ENCODE data around the gene DDRGK1.

Gene DDRGK1

DNA sequence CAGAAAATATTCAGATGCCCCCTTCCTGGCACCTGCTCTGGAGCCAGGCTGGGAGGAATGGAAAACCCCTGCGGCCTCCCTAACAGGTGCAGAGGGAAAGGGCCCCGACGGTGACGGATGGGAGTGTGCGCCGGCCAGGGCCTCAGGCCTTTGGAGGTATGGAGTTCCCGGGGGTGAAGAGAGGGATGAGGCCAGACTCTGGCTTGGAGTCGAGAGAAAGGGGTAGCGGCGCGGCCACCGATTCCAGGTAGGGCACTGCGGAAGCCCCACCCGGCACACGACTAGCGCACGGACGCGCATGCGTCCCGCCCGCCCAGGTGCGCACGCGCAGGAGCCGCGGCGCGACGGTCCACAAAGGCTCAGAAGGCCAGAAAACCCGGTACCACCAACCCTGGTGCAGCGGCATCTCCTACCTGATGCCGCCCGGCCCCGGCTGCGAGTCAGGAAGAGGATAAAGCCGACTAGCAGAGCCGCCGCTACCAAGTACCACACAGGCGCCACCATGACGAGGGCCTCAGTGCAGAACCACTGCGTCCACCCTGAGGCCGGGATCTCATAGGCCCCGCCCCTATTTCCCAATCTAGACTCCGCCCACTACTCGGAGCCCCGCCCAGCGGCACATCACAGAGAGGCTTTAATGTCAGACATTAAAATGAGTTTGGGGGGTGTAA is at the start of gene DDRGK1:
Gene DDRGK1, minus strand, starts transcription at position 559 of the 671 bp plus-strand sequence. Its CDS starts 55 bp downstream, at position 504.
- DNase-seq (ENCODE audit: low read depth), result peak; percentile 54

DNA sequence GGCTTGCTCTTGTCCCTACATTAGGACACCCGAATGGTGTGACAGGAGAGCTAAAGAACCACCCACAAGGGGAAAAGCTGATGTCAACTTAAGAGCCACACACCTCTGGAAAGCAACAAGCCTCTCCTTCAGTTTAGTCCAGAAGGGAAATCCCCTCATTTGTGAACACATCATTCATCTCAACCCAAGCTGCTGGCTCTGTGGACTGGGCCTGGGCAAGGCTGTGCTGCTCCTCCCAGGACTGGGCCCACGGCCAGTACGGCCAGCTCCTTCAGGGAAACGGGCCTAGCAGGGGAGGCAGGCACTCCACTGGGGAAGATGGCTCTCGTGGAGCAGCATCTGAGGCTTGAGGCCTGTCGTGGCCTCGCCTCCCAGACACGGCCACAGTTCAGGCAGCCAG is 47.3 kb upstream of the DDRGK1 start:
- no peak for DNase-seq (ENCODE audit: low read depth)

DNA sequence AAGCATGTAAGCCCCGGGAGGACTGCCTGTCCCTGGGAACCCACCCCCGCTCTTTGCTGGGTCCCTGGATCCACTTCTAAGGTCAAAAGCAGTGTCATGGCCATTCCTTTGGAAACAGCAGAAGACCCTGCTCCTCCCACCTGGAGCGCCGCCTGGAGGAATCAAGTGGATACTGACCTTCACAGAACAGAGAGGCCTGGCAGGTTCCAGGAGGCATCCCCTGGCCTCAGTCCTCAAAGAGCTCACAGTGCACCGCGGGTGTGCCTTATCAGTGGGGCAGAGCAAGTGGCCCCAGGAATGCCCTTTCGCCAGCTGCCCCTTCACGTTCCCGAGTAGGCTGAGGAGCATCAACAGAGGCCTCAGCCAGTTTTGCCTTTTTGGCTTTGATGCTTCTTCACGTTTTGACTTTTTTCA is 45.6 kb upstream of the DDRGK1 start:
- DNase-seq (ENCODE audit: low read depth), result no peak

DNA sequence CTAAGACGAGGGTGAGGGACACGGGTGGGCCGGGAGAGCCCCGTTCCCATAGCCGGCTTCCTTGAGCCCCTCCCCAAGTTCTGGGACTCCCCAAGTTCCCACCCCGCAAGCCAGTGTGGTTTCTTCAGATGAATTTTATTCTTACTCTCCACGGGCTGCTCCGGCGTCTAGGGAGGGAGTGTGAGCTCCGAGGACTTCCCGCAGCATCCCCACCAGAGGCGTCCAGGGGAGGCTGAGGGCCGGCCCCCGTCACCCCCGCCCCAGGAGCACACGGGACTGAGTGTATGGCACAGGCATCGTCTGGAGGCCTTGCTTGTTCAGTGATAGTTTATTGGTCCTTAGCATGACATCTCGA is 44.5 kb upstream of the DDRGK1 start:
- no peak for DNase-seq (ENCODE audit: low read depth)

DNA sequence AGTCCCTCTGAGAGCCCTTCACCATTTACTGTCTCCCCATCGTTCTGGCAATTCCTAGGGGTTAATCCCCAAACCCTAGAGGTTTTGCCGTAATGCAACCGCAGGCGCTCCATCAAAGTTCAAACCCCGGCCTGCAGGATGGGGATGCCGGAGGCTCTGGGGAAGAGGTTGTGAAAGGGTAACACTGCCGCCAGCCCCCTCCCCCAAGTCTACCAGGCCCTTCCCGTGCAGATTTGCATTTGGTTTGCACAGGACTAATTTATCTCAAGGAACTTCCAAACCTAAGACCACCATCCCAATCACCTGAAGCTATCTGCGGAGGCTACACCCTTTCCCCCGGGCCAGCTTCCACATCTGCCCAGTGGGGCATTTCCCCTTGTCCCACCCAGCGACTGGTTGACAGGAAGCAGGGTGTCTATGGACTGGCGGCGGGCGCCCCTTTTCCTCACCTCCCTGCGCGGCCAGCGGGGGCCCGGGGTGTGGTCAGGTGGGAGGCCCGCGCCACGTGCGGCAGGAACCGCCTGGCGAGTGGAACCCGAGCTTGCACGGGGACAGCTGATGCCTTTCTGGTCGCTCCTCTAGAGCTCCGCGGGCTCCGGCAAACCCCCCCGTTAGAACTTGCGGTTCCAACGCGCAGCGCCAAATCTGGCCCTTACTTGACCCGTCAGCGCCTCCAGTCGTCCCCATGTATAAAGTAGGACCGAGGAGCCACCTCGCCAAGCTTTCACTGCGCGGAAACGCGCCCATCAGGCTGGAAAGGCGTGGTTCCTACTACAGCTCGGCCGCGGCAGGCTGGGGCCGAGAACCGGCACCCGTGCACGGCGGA is 43.9 kb upstream of the DDRGK1 start:
- no peak for DNase-seq (ENCODE audit: low read depth)

DNA sequence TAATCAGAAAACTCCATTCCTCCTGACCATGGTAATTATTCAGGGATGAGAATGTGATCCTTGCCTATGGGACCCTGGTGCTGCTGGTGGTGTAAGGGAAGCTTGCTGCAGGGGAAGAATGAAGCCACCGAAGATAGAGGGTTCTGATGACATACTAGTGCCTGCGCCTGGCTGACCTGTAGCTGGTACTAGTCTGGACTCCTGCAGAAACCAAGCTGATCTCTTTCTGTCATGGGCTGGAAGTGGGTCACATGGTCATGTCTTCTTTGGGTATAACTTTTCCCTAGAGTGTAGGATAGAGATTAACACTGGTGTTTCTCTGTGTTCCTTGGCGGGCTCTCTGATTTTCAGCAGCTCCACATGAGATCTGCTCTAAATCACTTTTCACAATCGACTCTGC is 43.2 kb upstream of the DDRGK1 start:
- DNase-seq (ENCODE audit: low read depth), result no peak

DNA sequence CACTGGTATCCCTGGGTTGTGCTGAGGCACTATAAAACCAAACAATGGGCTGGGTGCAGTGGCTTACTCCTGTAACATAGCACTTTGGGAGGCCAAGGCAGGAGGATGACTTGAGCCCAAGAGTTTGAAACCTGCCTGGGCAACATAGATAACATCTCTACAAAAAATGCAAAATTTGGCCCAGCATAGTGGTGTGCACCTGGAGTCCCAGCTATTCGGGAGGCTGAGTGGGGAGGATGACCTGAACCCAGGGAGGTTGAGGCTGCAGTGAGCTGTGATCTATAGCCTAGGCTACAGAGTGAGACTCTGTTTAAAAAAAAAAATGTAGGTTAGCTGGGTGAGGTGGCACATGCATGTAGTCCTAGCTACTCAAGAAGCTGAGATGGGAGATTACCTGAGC is 42.2 kb upstream of the DDRGK1 start:
- no peak for DNase-seq (ENCODE audit: low read depth)

DNA sequence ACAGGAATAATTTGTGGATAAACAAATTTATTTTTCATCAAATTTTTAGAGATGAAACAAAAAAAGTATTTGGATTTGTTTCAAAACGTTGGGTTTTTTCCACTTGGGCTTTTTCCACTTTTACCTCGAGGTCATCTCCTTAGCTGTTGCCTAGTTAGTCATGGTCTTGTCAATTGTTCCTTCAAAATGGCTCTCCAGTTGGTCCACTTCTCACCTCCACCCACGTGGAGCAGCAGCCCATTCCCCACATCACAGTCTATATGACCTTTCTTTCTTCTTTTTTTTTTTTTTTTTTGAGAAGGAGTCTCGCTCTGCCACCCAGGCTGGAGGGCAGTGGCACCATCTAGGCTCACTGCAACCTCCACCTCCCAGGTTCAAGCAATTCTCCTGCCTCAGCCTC is 41.2 kb upstream of the DDRGK1 start:
- no peak for DNase-seq (ENCODE audit: low read depth)

DNA sequence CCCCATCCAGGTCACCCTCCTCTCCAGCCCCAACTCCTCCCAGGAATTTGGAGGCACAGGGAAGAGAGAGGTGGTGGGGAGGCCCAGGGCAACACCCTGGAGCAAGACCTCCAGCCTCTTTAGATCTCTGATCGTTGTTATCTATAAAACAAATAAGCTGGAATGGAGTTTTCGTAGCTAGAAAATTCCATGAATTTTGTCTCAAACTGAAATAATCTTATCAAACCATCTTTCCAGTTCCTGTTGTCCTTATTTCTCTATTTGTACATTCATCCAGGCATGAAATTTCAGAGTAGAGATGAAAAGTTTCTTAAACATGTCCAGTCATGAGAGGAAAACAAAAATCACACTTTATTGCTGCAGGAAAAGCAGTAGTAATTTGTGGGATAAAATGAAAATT is 40.7 kb upstream of the DDRGK1 start:
- DNase-seq (ENCODE audit: low read depth), result no peak

DNA sequence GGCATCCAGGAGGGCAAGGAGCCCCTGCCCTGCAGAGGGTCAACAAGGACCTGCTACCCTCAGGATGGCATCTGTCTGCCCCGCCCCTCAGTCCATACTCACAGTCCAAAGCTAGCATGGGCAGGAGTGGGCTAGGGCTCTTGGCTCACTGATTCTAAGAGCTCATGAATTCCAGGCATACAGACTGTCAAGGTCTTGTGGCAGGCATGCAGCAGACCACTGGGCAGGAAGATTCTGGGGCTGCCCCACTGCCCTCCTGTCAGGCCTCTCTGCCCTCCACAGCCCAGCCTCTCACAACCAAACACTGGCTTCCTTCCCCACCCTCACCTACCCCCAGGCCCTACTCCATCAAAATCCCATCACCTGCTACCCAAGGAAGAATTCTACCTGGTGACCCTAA is 40.1 kb upstream of the DDRGK1 start:
- DNase-seq (ENCODE audit: low read depth), result no peak

DNA sequence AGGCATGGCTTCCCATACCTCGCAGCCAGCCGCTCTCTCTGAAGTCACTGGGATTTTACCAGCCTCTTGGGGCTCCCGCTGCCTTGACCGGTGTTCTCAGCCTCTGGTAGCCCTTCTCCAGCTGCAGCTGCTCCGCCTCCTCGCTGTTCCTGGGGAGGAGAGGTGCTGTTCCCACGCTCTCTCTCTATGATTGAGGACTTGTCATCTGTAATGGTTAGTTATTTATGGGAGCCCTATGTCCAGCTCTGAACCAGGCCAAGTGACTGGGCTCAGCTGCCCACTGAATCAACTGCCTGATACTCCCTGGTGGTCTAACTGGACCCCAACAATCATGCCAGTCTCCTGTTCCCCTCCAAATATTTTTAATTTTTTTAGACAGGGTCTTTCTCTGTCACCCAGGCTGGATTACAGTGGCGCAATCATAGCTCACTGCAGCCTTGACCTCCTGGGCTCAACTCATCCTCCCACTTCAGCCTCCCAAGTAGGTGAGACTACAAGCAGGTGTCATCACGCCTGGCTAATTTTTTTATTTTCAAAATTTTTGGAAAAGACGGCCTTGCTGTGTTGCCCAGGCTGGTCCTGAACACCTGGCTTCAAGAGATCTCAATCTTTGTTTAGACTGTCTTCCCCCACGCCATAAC is 39.4 kb upstream of the DDRGK1 start:
- DNase-seq (ENCODE audit: low read depth), result no peak

DNA sequence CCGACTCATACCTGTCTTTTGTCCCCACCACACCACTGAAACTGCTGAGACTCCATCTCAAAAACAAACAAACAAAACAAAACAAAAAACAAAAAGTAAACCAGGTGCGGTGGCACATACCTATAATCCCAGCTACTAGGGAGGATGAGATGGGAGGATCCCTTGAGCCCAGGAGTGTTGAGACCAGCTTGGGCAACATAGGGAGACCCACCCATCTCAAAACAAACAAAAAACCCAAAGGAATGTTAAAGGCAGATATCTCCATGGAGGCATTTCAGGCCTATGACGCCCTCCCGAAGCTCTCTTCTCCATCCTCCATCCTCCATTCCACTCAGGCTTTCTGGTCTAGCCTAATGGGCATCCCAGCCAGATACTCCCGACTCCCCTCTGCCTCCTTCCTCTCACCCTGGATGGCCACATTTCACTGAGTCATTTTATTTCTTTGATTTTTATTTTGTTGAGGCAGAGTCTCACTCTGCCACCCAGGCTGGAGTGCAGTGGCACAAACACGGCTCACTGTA is 37.8 kb upstream of the DDRGK1 start:
- DNase-seq (ENCODE audit: low read depth), result no peak

DNA sequence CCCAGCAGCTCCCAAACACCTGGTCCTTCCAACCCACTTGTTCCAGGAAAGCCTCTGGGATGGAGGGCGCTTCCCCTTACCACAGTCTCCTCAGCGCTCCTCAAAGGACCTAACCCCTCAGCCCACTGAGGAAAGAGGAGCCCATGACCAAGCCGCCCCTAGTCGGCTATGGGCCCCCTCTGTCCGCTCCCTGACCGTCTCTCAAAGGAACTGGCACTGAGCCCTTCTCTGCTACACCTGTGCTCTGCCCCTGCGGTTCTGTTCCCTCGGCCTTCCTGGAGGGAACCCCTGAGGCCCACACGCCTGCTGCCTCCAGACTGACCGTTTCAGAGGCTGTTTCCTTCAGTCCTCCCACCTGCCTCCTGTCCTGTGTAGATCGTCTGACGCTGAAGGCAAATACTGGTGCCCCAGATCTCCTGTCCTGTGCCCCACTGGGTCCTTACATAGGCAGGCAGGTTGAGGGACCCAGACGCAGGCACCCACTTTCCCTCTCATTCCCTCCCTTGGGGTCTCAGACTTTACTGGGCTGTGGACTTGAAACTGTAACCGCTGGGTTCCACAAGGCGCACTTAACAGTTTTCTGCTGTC is 36.4 kb upstream of the DDRGK1 start:
- DNase-seq (ENCODE audit: low read depth), result no peak

DNA sequence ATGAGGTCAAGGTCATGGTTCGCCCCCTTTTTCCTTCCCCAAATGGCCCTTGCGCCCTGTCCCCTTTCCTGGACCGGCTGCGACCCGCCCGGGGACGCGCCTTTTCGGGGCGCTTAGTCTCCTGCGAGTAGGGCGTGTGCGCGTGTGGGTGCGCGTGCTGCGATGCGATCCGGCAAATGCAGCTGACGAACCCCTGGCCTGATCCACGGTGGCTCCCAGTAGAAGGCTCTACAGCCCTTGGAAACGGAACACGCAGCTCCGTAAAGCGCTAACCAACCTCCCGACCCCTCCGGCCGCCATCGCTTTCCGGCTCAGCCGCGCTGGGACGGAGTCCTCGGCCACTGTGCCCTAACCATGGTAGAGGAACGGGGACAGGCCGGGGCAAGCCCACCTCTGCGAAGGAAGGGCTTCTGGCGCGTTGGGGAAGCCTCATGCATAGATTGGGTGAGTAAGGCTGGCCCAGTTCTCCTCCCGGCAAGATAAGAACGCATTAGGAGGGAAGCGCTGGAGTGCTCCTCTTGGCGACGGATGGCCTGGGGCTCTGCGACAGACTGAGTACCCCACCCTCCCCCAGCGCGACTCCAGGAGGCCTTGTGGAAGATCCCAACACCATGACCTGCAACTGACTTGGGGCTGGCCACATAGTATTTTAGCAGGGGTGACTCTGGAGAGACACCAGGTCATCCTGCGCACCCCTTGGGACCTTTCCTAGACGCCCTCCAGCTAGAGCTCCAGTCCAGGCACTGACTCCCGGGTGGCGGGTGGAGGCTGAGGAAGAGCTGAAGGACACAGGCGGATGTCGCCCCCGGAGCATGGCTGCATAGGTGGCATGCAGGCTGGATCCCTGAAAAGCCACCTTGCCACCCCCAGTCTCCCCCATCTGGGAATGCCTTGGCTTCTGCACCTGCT is 35.6 kb upstream of the DDRGK1 start:
- DNase-seq (ENCODE audit: low read depth), result no peak

DNA sequence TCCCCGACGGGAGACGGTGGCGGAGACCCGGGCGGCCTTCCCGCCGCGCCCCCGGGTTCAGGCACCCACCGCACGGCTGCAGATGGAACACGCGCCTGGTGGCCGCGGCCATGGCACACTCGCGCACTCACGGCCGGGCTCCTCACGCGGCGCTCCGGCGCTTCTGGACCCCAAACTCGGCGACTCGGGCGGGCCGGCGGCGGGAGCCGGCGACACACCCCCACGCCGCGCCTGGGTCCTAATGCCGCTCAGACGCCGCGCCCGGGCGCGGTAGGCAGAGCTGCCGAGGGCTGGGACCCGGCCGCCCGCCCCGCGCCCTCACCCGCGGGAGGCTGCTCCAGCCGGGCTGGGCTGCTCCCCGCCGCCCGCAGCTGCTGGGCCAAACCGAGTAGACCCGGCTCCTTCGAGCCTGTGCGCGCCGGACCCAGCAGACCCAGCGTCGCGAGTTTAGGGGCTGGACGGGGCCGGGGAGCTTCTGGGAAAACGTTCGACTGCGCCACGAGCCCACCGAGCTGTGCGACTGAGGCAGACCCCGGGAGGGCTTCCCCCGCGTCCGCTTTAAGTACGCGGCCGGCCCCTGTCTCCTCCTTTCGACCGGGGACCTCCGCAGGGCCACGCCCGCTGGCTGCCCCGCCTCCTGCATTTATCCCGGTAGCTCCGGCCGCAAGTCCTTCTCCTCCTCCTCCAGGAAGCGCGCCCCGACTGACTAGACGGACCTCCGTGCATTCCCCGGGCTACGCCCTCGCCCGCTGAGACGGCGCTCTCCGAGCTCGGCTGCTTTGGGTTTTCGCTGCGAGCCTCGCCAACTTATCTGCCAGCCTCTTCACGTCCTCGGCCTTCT is 34.8 kb upstream of the DDRGK1 start, which contains the start of gene SLC4A11:
Gene SLC4A11, minus strand, starts transcription at position 165 of the 841 bp plus-strand sequence. Its CDS starts 53 bp downstream, at position 112.
- DNase-seq (ENCODE audit: low read depth), result no peak

DNA sequence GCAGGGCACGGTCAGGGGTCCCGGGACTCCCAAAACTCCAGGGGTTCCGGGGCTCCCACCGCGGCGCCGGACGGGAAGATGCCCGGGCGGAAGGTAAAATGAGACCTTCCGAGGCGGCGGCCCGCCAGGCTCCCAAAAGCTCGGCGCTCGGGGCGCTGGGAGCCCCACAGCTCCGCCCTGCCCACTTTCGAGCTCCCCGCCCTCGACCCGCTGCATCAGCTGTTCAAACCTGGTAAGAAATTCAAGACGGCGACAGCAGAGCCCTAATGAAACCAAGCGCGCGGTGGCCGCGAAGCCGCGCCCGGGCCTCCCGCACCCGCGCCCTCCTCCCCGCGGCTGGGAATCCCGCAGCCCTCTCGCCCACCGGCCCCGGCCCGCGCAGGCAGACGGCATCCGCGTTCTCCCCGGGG is 34.1 kb upstream of the DDRGK1 start:
- DNase-seq (ENCODE audit: low read depth), result no peak

DNA sequence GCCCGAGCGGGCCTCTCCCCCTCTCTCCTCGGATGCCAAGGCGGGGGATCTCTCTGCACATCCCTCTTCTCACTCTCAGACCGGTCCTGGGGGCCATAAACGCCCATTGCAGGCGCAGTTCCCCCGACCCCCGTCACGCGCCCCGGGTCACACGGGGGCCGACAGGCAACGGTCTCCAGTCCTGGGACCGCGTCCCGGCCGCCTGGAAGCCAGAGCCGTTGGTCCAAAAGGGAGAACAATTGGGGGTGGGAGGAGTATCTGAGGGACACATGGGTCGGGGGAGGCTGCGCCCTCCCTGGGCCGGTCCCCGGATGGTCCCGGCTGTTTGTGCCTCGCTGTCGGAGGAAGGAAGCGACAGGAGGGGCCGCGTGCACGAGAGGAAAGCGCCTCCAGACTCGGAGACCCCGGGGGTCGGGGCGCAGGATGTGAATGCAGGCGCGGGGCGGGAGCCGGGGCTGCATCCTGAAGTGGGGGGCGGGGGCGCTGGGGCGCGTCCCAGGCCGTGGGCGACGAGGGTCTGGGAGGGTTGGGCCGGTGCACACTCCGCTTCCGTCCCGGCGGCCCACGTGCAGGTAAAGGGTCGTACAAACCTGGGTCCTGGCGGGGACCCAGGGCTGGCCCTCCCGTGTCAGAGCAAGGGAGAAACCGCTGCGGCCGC is 33.6 kb upstream of the DDRGK1 start:
- no peak for DNase-seq (ENCODE audit: low read depth)

DNA sequence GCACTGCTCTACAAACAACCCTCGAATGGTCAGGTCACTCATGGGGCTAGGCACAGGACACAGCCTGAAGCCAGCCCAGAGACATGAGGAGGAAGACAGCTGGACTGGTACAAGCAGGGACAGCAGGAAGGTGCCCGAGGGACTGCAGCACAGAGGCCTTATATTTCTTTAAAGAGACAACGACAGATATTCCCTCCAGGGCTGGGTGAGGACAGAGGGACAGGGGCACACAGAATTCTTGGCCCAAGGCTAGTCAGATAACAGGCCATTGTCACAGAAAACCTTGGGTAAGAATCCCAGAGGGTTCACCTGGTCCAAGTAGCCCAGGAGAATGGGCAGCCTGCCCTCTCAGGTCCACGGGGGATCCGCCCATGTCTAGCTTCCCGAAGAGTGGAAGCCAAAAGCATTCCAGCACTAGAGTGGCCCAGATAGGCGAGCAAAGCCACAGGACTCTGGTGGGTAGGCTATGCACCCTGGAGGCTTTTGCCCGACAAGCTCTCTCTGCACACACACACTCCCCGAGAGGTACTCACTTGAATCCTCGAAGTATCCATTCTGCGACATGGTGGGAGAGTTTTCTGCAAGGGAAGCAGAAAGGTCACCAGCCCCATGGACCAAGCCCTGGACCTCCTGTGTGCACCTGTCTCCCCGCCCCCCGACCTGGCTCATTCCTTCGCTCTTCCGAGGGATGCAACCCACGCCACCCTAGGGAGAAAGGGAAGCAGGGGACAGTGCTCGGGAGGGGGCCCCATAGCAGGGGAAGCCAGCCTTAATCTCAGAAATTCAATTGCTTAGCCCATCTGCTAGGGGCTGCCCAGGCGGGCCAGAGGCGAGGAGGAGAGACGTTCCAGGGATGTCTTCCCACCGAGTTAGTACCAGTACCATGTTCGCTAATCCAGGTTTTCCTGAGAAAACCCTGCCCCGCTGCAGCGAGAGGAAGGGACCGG is 32.8 kb upstream of the DDRGK1 start:
- DNase-seq (ENCODE audit: low read depth), result no peak
